ENCODE results near the gene CHAC1. TPM values are rescaled to one million over a fixed set of nuclear protein-coding genes. Genes with fewer than 3 reads are reported as not detected.

The CHAC1 gene
- total RNA-seq = 0.52 TPM

- Histone ChIP-seq H3K4me1 (ENCODE audit: control insufficient read depth in 3 of 3, insufficient read depth in 3 of 3, low read length in 3 of 3) (peaks cover 47 to 66% (median 57%) of the 10 kb centered on the region in 3 donors), H3K36me3 (ENCODE audit: control insufficient read depth in 3 of 3, insufficient read depth in 3 of 3, low read length in 3 of 3) (no peaks in the 10 kb centered on the region), H3K27ac (ENCODE audit: low read depth, low read length) (peak within 1 kb of the TSS; percentile 31), H3K9me3 (ENCODE audit: control insufficient read depth in 3 of 3, low read length in 3 of 3) (no peaks in the 10 kb centered on the region), H3K9ac (ENCODE audit: low read depth in 1 of 3, low read length in 3 of 3) (peak within 1 kb of the TSS; percentile 76 to 89 (median 81)), H3K4me3 (ENCODE audit: low read length in 3 of 3) (peak within 1 kb of the TSS; percentile 78 to 89 (median 87)), H3K27me3 (ENCODE audit: control insufficient read depth in 3 of 3, insufficient read depth in 3 of 3, low read length in 3 of 3) (no peaks in the 10 kb centered on the region)
Observed at GRCh38 chr15:40952901-40953712, at the start of gene CHAC1. CHAC1 (plus strand) TSS chr15:40953471; CDS start chr15:40953584, 113 bp downstream.

- no peaks in the 10 kb centered on the region for H3K9me3 ChIP-seq (ENCODE audit: control insufficient read depth in 3 of 3, low read length in 3 of 3)
- peak overlapping the region in 1 of 3 donors; percentile 25 for H3K9ac ChIP-seq (ENCODE audit: low read depth in 1 of 3, low read length in 3 of 3)
- H3K4me3 ChIP-seq (ENCODE audit: low read length in 3 of 3) = no peak overlapping the region
- H3K36me3 ChIP-seq (ENCODE audit: control insufficient read depth in 3 of 3, insufficient read depth in 3 of 3, low read length in 3 of 3) = peaks cover 29 to 31% (median 31%) of the 10 kb centered on the region in 3 donors
- no peaks in the 10 kb centered on the region for H3K27me3 ChIP-seq (ENCODE audit: control insufficient read depth in 3 of 3, insufficient read depth in 3 of 3, low read length in 3 of 3)
- no peak overlapping the region for H3K27ac ChIP-seq (ENCODE audit: low read depth, low read length)
- peaks cover 41 to 57% (median 48%) of the 10 kb centered on the region in 3 donors for H3K4me1 ChIP-seq (ENCODE audit: control insufficient read depth in 3 of 3, insufficient read depth in 3 of 3, low read length in 3 of 3)
Observed at GRCh38 chr15:40904552-40905201, 48.6 kb upstream of the CHAC1 start.

GRCh38 chr15:40906091-40906990 is 46.9 kb upstream of the CHAC1 start:
- peak overlapping the region; percentile 75 to 86 (median 84) for H3K9ac ChIP-seq (ENCODE audit: low read depth in 1 of 3, low read length in 3 of 3)
- H3K4me3 ChIP-seq (ENCODE audit: low read length in 3 of 3) = peak overlapping the region; percentile 65 to 78 (median 76)
- H3K27ac ChIP-seq (ENCODE audit: low read depth, low read length) = peak overlapping the region; percentile 98
- H3K27me3 ChIP-seq (ENCODE audit: control insufficient read depth in 3 of 3, insufficient read depth in 3 of 3, low read length in 3 of 3) = no peaks in the 10 kb centered on the region
- peaks cover 15 to 16% (median 16%) of the 10 kb centered on the region in 3 donors for H3K36me3 ChIP-seq (ENCODE audit: control insufficient read depth in 3 of 3, insufficient read depth in 3 of 3, low read length in 3 of 3)
- H3K9me3 ChIP-seq (ENCODE audit: control insufficient read depth in 3 of 3, low read length in 3 of 3) = no peaks in the 10 kb centered on the region
- H3K4me1 ChIP-seq (ENCODE audit: control insufficient read depth in 3 of 3, insufficient read depth in 3 of 3, low read length in 3 of 3) = peaks cover 41 to 65% (median 53%) of the 10 kb centered on the region in 3 donors

- H3K9me3 ChIP-seq (ENCODE audit: control insufficient read depth in 3 of 3, low read length in 3 of 3) = no peaks in the 10 kb centered on the region
- no peaks in the 10 kb centered on the region for H3K27me3 ChIP-seq (ENCODE audit: control insufficient read depth in 3 of 3, insufficient read depth in 3 of 3, low read length in 3 of 3)
- peak overlapping the region; percentile 75 to 86 (median 84) for H3K9ac ChIP-seq (ENCODE audit: low read depth in 1 of 3, low read length in 3 of 3)
- H3K4me1 ChIP-seq (ENCODE audit: control insufficient read depth in 3 of 3, insufficient read depth in 3 of 3, low read length in 3 of 3) = peaks cover 41 to 65% (median 55%) of the 10 kb centered on the region in 3 donors
- H3K27ac ChIP-seq (ENCODE audit: low read depth, low read length) = peak overlapping the region; percentile 98
- H3K36me3 ChIP-seq (ENCODE audit: control insufficient read depth in 3 of 3, insufficient read depth in 3 of 3, low read length in 3 of 3) = peaks cover 15 to 16% (median 16%) of the 10 kb centered on the region in 3 donors
- H3K4me3 ChIP-seq (ENCODE audit: low read length in 3 of 3) = peak overlapping the region; percentile 65 to 78 (median 76)
Observed at GRCh38 chr15:40906991-40907802, 46.1 kb upstream of the CHAC1 start.

GRCh38 chr15:40908095-40908494 is 45.2 kb upstream of the CHAC1 start:
- Histone ChIP-seq H3K9ac (ENCODE audit: low read depth in 1 of 3, low read length in 3 of 3) (no peak overlapping the region), H3K4me3 (ENCODE audit: low read length in 3 of 3) (no peak overlapping the region), H3K9me3 (ENCODE audit: control insufficient read depth in 3 of 3, low read length in 3 of 3) (no peaks in the 10 kb centered on the region), H3K27me3 (ENCODE audit: control insufficient read depth in 3 of 3, insufficient read depth in 3 of 3, low read length in 3 of 3) (no peaks in the 10 kb centered on the region), H3K27ac (ENCODE audit: low read depth, low read length) (no peak overlapping the region), H3K4me1 (ENCODE audit: control insufficient read depth in 3 of 3, insufficient read depth in 3 of 3, low read length in 3 of 3) (peaks cover 41 to 63% (median 55%) of the 10 kb centered on the region in 3 donors), H3K36me3 (ENCODE audit: control insufficient read depth in 3 of 3, insufficient read depth in 3 of 3, low read length in 3 of 3) (peaks cover 8 to 9% (median 8%) of the 10 kb centered on the region in 3 donors)

- Histone ChIP-seq H3K4me3 (ENCODE audit: low read length in 3 of 3) (no peak overlapping the region), H3K27ac (ENCODE audit: low read depth, low read length) (no peak overlapping the region), H3K9me3 (ENCODE audit: control insufficient read depth in 3 of 3, low read length in 3 of 3) (no peaks in the 10 kb centered on the region), H3K9ac (ENCODE audit: low read depth in 1 of 3, low read length in 3 of 3) (peak overlapping the region in 2 of 3 donors; percentile 45 to 50), H3K4me1 (ENCODE audit: control insufficient read depth in 3 of 3, insufficient read depth in 3 of 3, low read length in 3 of 3) (peaks cover 31 to 52% (median 45%) of the 10 kb centered on the region in 3 donors), H3K36me3 (ENCODE audit: control insufficient read depth in 3 of 3, insufficient read depth in 3 of 3, low read length in 3 of 3) (no peaks in the 10 kb centered on the region), H3K27me3 (ENCODE audit: control insufficient read depth in 3 of 3, insufficient read depth in 3 of 3, low read length in 3 of 3) (no peaks in the 10 kb centered on the region)
Observed at GRCh38 chr15:40909662-40910630, 43.3 kb upstream of the CHAC1 start.

GRCh38 chr15:40911141-40911540 is 42.1 kb upstream of the CHAC1 start:
- H3K4me3 ChIP-seq (ENCODE audit: low read length in 3 of 3) = no peak overlapping the region
- H3K27ac ChIP-seq (ENCODE audit: low read depth, low read length) = no peak overlapping the region
- H3K36me3 ChIP-seq (ENCODE audit: control insufficient read depth in 3 of 3, insufficient read depth in 3 of 3, low read length in 3 of 3) = no peaks in the 10 kb centered on the region
- no peaks in the 10 kb centered on the region for H3K9me3 ChIP-seq (ENCODE audit: control insufficient read depth in 3 of 3, low read length in 3 of 3)
- H3K27me3 ChIP-seq (ENCODE audit: control insufficient read depth in 3 of 3, insufficient read depth in 3 of 3, low read length in 3 of 3) = no peaks in the 10 kb centered on the region
- peaks cover 24 to 47% (median 36%) of the 10 kb centered on the region in 3 donors for H3K4me1 ChIP-seq (ENCODE audit: control insufficient read depth in 3 of 3, insufficient read depth in 3 of 3, low read length in 3 of 3)
- no peak overlapping the region for H3K9ac ChIP-seq (ENCODE audit: low read depth in 1 of 3, low read length in 3 of 3)

- H3K9me3 ChIP-seq (ENCODE audit: control insufficient read depth in 3 of 3, low read length in 3 of 3) = no peaks in the 10 kb centered on the region
- H3K27ac ChIP-seq (ENCODE audit: low read depth, low read length) = no peak overlapping the region
- H3K4me1 ChIP-seq (ENCODE audit: control insufficient read depth in 3 of 3, insufficient read depth in 3 of 3, low read length in 3 of 3) = peaks cover 18 to 43% (median 30%) of the 10 kb centered on the region in 3 donors
- no peak overlapping the region for H3K9ac ChIP-seq (ENCODE audit: low read depth in 1 of 3, low read length in 3 of 3)
- H3K36me3 ChIP-seq (ENCODE audit: control insufficient read depth in 3 of 3, insufficient read depth in 3 of 3, low read length in 3 of 3) = no peaks in the 10 kb centered on the region
- no peaks in the 10 kb centered on the region for H3K27me3 ChIP-seq (ENCODE audit: control insufficient read depth in 3 of 3, insufficient read depth in 3 of 3, low read length in 3 of 3)
- H3K4me3 ChIP-seq (ENCODE audit: low read length in 3 of 3) = no peak overlapping the region
Observed at GRCh38 chr15:40911693-40912092, 41.6 kb upstream of the CHAC1 start.
